ENCODE data around the gene PAOX.
"Not testable (repeated sequence)": the region's sequence is repeated elsewhere in the genome, so short reads cannot be mapped to it uniquely, and the experiment has no call there.

PAOX gene

DNA sequence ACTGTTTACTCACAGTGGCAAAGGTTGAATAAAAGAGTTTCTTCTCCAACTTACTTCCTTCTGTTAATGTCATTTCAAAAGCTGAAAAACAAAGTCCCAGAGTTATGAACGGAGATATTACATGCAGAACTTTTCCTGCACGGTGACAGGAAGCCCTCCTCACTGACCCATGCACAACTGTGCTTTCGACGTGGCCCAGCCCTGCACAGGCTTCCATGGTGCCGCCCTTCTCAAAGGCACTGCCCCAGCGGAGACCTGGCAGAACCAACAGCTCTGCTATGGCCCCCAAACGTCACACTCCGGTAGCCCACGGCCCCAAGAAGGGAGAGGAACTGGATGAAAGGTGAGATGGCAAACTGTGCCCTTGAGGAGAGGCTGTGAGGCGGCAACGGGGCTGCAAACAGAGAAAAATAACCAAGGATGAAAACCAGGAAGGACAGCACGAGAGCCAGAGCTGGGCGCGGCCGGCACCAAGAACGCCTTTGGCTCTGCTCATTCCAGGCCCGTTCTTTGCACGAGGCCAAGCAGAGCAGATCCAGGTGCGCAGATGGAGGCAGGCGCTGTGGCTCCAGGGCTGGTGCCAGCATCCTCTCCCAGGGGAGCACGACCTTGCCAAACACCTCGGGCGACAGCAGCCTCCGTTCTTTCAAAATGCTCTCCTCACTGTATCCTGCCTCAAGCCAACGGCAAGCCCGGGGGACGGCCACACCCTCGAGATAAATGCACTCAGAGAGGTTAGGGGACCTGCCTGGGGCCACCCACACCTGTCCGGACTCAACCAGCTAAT lies 14.2 kb upstream of the PAOX start:
- DNase-seq (ENCODE audit: low spot score), result no peak

DNA sequence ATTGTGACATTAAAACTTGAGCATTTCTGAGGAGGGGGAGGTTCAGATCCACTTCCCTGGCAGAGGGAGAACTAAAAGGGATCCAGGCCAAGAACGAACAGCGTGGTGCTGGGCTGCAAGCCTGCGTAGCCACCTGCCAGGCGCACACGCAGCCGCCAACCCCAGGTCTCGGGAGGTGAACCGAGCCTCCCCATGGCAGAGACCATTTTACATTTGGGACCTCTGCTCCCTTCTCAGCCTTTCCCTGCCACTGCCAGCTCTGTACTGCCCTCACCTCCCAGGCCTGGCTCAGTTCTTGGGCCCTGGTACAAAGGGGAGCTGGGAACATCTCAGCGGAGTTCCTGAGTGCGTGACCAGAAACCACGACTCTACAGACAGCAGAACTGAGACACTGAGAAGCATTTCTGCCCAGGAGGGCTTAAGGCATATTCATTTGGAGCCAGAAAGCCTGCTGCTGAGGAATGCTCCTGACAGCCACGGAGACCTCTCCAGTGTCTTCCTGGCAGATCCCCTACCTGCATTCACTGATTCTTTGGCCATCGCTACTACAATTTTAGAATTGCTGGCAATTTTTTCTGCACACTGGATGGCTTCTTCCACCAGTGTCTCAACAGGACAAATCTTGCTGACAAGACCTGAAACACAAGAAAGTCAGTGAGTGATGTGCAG lies 13.5 kb upstream of the PAOX start:
- no peak for DNase-seq (ENCODE audit: low spot score)

DNA sequence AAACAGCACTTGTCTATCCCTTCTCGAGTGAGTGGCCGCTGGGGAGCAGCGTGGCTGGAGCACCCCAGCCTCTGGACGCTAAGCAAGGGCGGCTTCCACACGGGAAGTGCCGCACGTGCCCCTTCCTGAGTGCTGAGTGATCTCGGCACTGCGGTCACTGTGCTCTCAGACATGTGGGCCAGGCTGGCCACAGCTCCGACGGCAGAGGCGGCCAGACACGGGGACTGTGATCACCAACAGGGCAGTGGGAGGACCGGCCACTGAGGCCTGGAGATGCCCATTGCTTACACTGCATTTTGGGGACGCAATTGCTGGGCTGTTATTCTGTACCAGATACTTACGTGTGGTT lies 13.0 kb upstream of the PAOX start:
- no peak for DNase-seq (ENCODE audit: low spot score)

DNA sequence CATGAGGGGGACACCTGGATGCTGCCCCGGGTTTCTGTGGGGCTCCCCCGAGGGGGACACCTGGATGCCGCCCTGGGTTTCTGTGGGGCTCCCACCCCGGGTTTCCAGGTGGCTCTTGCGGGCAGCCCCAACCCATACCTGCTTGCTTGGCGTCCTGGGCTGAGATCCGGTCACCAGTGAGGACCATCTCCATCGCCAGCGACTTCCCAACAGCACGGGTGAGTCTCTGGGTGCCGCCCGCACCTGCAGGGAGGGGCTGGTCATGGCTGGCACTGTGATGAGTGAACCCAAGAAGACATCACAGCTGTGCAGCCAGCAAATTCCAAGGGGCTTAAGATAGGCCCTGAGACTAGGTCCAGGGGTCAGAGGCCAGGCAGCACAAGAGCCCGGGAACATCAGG lies 12.3 kb upstream of the PAOX start:
- DNase-seq (ENCODE audit: low spot score), result no peak

DNA sequence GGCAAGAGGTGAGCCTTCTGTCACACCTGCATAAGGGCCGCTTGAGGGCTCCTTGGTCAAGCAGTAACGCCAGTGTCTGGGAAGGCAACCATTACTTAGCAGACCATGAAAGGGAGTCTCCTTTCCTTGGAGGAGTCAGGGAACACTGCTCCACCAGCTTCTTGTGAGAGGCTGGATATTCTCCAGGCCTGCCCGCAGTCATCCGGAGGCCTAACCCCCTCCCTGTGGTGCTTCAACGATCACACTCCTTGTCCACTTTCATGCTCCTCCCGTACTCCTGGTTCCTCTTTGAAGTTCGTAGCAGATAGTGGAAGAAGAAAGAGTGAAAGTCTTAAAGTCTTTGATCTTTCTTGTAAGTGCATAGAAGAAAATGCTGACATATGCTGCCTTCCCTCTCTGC lies 11.6 kb upstream of the PAOX start:
- DNase-seq (ENCODE audit: low spot score), result not testable (repeated sequence)

DNA sequence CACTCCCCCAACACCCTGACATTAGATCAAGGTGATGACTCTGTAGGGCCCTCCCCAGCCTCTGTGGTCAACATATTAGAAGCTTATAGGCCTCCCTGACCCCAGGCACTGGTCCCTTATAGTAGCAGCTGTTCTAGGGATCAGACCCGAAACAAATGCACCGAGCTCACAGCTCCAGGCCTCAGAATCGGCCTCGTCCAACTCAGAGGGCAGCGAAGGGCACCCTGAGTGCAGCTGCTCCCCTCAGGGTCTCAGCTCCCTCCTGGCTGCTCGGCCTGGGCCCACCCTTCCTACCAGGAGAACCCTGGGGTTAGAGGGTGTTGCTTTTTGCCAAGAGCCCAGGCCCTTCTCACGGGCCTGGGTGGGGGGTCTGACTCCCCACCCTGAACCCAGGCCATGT lies 10.9 kb upstream of the PAOX start:
- DNase-seq (ENCODE audit: low spot score), result no peak

DNA sequence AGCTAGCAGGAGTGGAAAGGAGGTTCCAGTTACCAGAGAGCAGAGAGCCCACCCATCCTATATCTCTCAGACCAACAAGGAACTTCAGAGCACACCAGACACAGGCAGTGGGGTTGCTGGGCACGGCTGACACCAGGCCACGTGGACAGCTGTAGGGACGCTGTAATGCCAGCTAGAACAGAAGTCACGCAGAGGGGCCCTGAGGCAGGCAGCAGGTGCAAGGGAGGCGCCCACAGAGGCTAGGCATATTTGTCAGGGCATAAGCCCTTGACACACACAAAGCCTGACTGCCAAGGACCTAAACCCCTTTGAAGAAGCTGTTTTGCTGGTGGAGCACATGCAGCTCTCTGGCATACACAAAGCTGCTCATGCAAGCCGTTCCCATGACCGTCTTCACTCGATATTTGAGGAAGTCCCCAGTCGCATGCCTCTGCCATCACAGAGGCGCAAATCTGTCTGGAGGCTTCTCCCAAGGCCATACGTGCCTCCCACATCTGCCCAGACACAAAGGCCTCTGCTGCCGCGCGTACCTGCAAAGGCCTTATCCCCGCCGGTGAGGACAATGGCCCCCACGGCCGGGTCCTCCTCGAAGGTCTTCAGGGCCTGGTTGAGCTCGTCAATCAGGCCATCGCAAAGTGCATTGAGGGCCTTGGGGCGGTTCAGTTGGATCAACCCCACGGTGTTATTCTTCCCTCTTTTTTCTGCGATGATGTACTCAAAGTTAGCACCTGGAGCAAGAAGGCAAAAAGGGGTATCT lies 8.9 kb upstream of the PAOX start:
- no peak for DNase-seq (ENCODE audit: low spot score)

DNA sequence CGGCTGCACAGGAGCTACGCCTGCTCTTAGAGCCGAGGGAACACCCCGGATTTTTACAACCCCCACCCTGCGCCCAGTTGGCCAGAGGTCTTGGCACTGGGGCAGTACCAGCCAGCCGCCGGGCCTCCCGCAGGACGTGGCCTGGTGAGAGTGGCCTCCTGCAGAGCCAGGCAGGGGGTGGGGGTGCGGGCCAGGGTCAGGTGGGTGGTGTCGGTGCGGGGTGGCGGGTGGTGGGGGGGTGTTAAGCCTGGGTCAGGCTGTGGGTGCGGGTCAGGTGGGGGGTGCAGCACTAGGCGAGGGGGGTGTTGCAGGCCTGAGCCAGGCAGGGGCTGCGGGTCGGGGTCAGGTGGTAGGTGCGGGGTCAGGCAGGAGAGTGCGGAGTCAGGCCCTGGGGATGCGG lies 6.6 kb upstream of the PAOX start:
- no peak for DNase-seq (ENCODE audit: low spot score)

DNA sequence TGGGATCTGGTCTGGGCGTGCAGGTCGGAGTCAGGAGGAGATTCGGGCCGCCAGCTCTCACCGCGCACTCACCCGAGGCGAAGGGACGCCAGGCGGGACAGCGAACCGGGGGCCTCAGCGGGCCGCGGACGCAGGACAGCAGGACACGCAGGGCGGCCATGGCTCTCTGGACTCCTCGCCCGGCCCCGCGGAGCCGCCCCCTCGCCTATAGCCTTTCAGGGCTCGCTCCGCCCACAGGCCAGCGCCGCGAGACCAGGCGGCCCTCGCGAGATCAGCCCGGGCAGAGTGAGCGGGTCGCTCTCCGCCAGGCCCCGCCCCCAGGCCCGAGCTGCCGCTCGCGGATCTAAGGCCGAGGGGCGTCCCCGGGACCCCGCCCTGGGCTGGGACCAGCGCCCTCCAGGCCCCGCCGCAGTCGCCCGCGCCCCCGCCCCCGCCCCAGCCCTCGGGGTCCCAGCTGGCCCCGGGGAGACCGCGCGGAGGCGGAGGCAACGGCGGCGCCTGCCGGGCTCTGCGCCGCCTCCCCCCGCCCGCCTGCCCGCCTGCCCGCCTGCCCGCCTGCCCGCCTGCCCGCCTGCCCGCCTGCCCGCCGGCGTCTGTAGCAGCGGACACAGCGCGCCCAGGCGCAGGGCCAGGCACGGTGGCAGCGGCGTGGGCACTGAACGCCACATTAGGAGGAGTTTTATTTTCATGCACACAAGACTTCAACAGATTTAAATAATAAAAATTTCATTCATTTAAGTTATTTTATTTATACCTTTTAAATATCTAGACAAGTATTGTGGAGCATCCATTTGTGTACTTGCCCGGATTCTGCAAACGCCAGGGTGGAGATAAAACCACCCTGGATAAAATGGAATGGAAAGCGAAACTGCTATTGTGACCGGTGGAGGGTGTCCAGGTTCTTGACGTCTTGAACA lies 5.6 kb upstream of the PAOX start, which contains the start of gene ECHS1:
Gene ECHS1 (minus strand): TSS at position 181 of the 917 bp plus-strand sequence. CDS start 21 bp downstream, at position 160.
- peak; percentile 91 for DNase-seq (ENCODE audit: low spot score)

DNA sequence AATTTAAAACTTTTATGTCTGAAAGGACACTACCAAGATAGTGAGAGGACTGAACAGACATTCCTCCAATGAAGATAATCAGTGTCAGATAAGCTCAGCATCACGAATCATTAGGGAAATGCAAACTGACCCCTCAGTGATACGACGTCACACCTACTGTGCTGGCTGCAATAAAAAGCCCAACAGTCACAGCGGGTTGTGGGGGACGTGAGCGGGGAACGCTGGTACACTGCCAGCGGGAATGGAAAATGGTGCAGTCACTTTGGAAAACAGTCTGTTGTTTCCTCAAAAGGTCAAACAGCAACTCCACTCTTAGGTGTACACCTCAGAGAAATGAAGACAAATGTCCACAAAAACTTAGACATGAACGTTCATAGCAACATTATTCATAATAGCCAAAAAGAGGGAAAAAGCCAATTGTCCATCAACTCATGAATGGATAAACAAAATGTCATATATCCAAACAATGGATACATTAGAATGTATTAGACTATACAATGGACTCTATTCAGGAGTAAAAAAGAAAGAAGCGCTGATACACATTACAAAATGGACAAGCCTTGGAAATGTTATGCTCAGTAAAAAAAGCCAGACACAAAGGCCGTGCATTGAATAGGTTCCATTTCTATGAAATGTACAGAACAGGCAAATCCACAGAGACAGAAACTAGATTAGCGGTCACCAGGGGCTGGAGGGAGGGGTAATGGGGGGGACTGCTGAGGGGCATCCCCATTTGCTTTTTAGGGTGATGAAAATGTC lies 3.5 kb upstream of the PAOX start:
- DNase-seq (ENCODE audit: low spot score), result no peak

DNA sequence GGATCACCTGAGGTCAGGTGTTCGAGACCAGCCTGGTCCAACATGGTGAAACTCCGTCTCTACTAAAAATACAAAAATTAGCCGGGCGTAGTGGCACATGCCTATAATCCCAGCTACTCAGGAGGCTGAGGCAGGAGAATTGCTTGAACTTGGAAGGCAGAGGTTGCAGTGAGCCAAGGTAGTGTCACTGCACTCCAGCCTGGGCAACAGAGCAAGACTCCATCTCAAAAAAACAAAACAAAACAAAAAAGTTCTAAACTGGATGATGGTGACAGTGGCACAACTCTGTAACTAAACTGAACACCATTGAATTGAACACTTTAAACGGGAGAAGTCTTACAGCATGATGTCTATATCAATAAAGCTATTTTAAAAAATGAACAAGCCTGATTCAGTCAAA lies 2.9 kb upstream of the PAOX start:
- DNase-seq (ENCODE audit: low spot score), result not testable (repeated sequence)

DNA sequence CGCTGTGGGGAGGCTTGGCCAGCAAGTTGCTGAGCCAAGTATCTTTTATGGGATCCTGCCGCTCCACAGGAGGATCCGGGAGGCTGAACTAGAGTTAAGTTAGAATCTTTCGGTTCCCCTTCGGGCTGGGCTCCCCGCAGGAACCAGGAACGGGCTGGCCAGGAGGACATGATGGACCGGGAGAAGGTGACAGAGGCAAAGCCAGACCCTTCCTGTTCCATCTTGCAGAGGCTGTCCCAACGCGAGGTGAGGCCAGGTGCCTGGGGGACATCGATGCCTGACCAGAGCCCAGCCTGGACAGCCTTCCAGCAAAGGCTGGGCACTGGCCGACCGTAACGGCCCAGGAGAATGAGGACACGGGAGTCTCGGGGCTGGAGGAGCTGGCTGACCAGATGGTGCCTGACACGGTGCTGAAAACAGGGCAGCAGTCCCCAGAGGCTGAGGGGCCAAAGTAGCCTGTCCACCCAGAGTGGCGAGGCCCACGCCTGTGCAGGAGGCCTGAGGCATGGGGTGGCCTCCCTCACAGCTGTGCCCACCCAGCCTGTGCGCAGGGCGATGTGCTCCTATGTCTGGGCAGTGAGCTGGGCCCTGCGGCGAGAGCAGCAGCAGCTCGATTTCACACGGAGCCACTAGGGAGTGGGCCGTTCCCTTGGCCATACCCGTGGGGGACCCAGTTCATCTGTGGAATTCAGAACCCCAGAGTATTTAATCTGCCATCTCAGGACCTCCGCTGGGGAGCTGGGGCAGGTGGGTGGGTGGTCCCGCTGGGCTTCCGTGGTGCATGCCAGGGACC lies 1.8 kb upstream of the PAOX start:
- no peak for DNase-seq (ENCODE audit: low spot score)

DNA sequence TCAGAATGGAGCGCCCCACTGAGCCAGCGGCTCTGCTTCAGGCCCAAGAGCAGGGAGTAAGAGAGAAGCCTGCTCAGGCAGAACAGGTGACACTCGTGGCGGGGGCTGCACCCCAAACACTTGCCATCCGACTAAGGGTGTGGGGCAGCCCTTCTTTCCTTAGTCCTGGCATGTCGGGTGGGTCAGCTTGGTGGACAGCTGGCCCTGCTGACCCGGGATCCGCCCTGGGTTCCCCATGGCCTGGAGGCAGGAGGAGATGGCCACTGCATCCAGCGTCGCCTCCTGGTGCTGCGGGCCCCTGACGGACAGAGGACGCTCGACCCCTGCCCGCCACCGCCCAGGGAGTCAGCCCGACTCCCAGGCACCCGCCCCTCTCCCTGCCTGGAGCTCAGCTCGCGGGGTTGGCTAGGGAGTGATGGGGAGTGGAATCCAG lies 1.2 kb upstream of the PAOX start:
- no peak for DNase-seq (ENCODE audit: low spot score)

DNA sequence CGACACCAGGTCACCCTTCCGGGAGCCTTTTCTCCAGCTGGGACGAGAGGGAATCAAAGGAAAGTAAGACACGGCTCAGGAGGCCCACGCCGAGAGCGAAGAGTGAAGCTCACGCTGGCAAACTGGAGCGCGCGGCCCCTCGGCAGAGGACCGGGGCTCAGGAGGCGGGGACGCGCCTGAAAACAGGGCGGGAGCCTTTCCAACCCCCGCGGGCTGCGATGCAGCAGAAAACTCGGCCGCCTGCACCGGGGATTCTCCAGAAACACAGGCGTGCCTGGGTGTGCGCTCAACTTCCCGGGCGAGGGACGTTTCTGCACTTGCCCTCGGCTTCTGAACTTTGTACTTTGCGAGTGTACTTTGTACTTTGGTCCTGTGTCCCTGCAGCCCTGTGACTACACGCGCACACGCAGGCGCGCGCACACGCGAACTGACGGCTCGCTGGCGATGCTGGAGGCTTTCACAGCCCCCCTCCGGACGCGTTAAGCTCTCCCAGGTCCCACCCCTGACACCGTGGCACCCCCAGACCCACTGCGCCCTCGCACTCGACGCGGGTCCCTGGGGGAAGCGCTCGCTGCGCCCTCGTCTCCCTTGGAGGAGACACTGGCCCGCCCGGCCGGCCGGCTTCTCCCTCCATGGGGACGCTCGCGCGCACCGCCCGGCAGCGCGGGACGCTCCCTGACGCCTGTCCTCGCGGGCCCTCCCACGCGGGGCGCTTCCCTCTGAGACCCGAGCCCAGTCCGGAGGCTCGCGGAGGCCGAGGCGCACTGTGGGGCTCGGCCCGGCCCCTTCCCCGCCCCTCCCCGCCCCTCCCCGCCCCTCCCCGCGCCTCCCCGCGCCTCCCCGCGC lies 588 bp upstream of the PAOX start:
- DNase-seq (ENCODE audit: low spot score), result peak; percentile 52

DNA sequence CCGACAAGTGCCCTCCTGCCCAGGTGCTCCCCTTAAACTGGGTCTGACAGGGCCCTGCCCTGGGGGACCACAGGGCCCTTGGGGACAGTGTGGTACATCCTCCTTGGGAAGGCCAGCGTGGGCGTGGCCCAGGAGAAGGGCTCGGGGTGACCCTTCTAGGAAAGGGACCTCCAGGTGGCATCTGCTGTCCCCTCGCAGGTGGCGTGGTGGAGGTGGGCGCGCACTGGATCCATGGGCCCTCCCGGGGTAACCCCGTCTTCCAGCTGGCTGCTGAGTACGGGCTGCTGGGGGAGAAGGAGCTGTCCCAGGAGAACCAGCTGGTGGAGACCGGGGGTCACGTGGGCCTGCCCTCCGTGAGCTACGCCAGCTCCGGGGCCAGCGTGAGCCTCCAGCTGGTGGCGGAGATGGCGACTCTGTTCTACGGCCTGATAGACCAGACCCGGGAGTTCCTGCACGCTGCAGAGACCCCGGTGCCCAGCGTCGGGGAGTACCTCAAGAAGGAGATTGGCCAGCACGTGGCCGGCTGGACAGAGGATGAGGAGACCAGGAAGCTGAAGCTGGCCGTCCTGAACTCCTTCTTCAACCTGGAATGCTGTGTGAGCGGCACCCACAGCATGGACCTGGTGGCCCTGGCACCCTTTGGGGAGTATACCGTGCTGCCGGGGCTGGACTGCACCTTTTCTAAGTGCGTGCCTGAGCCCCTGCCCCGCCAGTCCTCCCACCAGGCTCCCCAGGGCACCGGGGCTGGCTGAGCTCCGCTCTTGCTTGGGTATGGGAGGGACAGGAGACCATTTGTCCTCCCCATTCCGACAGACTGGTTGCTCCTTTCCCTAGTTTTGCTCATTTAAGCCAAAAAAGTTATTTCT lies 972 bp downstream of the PAOX start:
- DNase-seq (ENCODE audit: low spot score), result no peak

DNA sequence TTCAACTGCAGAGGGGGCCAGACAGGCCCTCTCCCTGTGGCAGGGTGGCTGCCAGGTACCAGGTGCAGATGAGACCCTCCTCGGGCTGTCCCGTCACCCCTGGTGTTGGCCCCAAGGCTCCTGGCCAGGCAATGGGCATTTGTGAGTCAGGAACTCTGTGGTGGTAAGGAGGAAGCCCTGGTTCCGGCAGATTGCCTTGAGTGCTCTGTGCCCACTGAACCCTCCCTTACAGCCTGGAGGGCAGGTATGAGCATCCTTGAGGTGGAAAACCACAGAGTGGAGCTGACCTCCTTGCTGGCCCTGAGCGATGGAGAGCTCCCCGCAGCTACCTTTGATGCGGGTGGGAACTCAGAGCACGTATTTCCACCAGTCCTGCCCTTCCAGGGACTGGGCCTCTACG lies 2.0 kb downstream of the PAOX start:
- no peak for DNase-seq (ENCODE audit: low spot score)

DNA sequence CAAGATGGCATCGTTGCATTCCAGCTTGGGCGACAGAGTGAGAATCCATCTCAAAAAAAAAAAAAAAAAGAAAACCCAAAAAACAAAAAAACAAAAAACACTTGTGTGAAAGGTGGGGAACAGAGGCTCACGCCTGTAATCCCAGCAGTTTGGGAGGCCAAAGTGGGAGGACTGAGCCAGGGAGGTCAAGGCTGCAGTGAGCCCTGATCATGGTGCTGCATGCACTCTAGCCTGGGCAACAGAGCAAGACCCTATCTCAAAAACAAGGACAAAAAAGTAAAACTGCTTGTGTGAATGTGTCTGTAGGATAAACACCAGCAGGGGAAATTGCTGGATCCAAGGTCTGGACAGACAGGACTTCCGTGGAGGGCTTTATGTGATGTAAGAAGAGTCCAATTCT lies 4.5 kb downstream of the PAOX start:
- no peak for DNase-seq (ENCODE audit: low spot score)

DNA sequence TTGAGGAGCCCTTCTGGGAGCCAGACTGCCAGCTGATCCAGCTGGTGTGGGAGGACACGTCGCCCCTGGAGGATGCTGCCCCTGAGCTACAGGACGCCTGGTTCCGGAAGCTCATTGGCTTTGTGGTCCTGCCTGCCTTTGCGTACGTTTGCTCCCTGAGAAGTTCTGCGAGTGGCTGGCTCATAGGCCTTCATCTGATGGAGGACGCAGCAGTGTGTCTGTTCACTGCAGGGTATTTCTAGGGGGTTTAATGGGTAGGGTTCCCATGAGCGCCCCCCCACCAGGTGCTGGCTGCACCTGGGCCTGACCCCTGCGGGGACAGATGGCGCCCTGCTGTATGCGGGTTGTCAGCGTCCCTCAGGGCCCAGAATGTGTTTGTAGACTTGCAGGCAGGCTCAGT lies 5.0 kb downstream of the PAOX start:
- no peak for DNase-seq (ENCODE audit: low spot score)

All from CD4-positive, alpha-beta T cell treated with Interleukin-6 at 100 ng/mL for 8 hours (primary cell).